HepG2 (cell line): ENCODE results near the gene SWSAP1. TPM values are rescaled to one million over a fixed set of nuclear protein-coding genes. Genes with fewer than 3 reads are reported as not detected.
A peak's percentile ranks its signal among the peaks of the same experiment; 100 is the strongest.

ENCODE experiments used
- FOXO4 ChIP-seq: sonication (generic); formaldehyde crosslinking; conservative IDR thresholded peaks from 2 replicates; pipeline ENCODE4 v1.8.1; 2023; ENCODE audit warnings: missing genetic modification reagents
- GATA4 ChIP-seq: sonication (generic); IDR thresholded peaks from 2 replicates; pipeline ENCODE4 v1.6.1; 2016; ENCODE audit warnings: antibody characterized with exemption, low read depth, borderline replicate concordance
- HMGA1 ChIP-seq: sonication (generic); formaldehyde crosslinking; conservative IDR thresholded peaks from 2 replicates; pipeline ENCODE4 v1.4.0; 2020; ENCODE audit warnings: missing genetic modification reagents
- MEIS2 ChIP-seq: sonication (generic); formaldehyde crosslinking; IDR thresholded peaks from 2 replicates; pipeline ENCODE4 v1.9.0; 2021; ENCODE audit warnings: mild to moderate bottlenecking, missing genetic modification reagents
- MIER3 ChIP-seq: IDR thresholded peaks from 2 replicates; pipeline ENCODE4 v1.6.1; 2016; ENCODE audit warnings: missing compliant biosample characterization, borderline replicate concordance
- RARA ChIP-seq: IDR thresholded peaks from 2 replicates; pipeline ENCODE4 v1.6.1; 2016; ENCODE audit warnings: missing genetic modification reagents, missing compliant biosample characterization
- SETDB1 ChIP-seq: sonication (generic); formaldehyde crosslinking; IDR thresholded peaks from 2 replicates; pipeline ENCODE4 v1.5.1; 2020; ENCODE audit warnings: missing genetic modification reagents, mild to moderate bottlenecking, borderline replicate concordance
- SP4 ChIP-seq: sonication (generic); formaldehyde crosslinking; IDR thresholded peaks from 2 replicates; pipeline ENCODE4 v1.8.1; 2023; ENCODE audit warnings: mild to moderate bottlenecking, missing genetic modification reagents
- SRY ChIP-seq: sonication (generic); formaldehyde crosslinking; IDR thresholded peaks from 2 replicates; pipeline ENCODE4 v1.8.0; 2022; ENCODE audit warnings: mild to moderate bottlenecking, missing genetic modification reagents
- SYNCRIP ChIP-seq: fragments of 200-400 bp; formaldehyde crosslinking; IDR thresholded peaks from 2 replicates; pipeline ENCODE4 v1.6.1; 2018; ENCODE audit warnings: mild to moderate bottlenecking, low read depth, low read length; ENCODE audit not compliant: insufficient read depth
- TEAD3 ChIP-seq: optimal IDR thresholded peaks from 2 replicates; pipeline ENCODE3; 2016; ENCODE audit warnings: borderline replicate concordance
- THAP9 ChIP-seq: sonication (generic); formaldehyde crosslinking; IDR thresholded peaks from 2 replicates; pipeline ENCODE4; 2020; ENCODE audit warnings: missing genetic modification reagents, mild to moderate bottlenecking, borderline replicate concordance
- TRAFD1 ChIP-seq: sonication (generic); formaldehyde crosslinking; IDR thresholded peaks from 2 replicates; pipeline ENCODE4 v1.5.1; 2020; ENCODE audit warnings: missing genetic modification reagents, mild to moderate bottlenecking, borderline replicate concordance
- ZNF124 ChIP-seq: sonication (generic); formaldehyde crosslinking; IDR thresholded peaks from 2 replicates; pipeline ENCODE4 v1.4.0; 2020; ENCODE audit warnings: missing genetic modification reagents
- ZNF616 ChIP-seq: sonication (generic); formaldehyde crosslinking; IDR thresholded peaks from 2 replicates; pipeline ENCODE4 v1.5.0; 2020; ENCODE audit warnings: low read depth, mild to moderate bottlenecking, missing genetic modification reagents
- polyA plus RNA-seq, 8 experiments: library from polyadenylated mRNA; depleted of rRNA in 3 of 8; stranded (reverse) in 7 of 8; unstranded in 1 of 8; fragments of >200 nt; fragmentation: Illumina TruSeq in 4 of 8; extraction: Trizol in 4 of 8; gene quantifications; 2 replicates each; pipeline versions ENCODE4 v1.2.1 to v1.2.3, GENCODE V29; 2011 to 2016; ENCODE audit warnings: low read depth in 4 of 8, missing spikeins in 1 of 8, mixed read lengths in 1 of 8; ENCODE audit not compliant: insufficient read depth in 1 of 8
- total RNA-seq, 5 experiments: library from RNA; depleted of rRNA; stranded (reverse); fragments of >200 nt; fragmentation: Illumina TruSeq; extraction: Trizol; gene quantifications; 2 replicates each; pipeline ENCODE4 v1.2.3, GENCODE V29; 2016; ENCODE audit warnings: low read depth in 1 of 5
- TF ChIP-seq, protein P1 (sequence below): sonication (generic); formaldehyde crosslinking; IDR thresholded peaks from 2 replicates; pipeline ENCODE4 v1.5.0; 2020; ENCODE audit warnings: mild to moderate bottlenecking, missing genetic modification reagents
- TF ChIP-seq, protein P2 (sequence below): sonication (generic); formaldehyde crosslinking; IDR thresholded peaks from 2 replicates; pipeline ENCODE4 v1.5.1; 2020; ENCODE audit warnings: missing genetic modification reagents, mild to moderate bottlenecking, borderline replicate concordance
- TF ChIP-seq, protein P3 (sequence below): IDR thresholded peaks from 2 replicates; pipeline ENCODE4 v1.6.1; 2016; ENCODE audit warnings: missing compliant biosample characterization, missing genetic modification reagents, borderline replicate concordance

Gene SWSAP1
- total and polyA plus RNA-seq, 2 of the 13 experiments (the other 11 are each of a cell fraction or from before 2014, with no cell fraction given), result 2.7 to 3.3 TPM

GRCh38 chr19:11418549-11419506 lies 44.4 kb downstream of the SWSAP1 start, which contains the start of gene RGL3 (continued):
- TF ChIP-seq, protein P1, sequence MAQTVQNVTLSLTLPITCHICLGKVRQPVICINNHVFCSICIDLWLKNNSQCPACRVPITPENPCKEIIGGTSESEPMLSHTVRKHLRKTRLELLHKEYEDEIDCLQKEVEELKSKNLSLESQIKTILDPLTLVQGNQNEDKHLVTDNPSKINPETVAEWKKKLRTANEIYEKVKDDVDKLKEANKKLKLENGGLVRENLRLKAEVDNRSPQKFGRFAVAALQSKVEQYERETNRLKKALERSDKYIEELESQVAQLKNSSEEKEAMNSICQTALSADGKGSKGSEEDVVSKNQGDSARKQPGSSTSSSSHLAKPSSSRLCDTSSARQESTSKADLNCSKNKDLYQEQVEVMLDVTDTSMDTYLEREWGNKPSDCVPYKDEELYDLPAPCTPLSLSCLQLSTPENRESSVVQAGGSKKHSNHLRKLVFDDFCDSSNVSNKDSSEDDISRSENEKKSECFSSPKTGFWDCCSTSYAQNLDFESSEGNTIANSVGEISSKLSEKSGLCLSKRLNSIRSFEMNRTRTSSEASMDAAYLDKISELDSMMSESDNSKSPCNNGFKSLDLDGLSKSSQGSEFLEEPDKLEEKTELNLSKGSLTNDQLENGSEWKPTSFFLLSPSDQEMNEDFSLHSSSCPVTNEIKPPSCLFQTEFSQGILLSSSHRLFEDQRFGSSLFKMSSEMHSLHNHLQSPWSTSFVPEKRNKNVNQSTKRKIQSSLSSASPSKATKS (CRISPR knock-in tag), result no peak
- TF ChIP-seq GATA4, result no peak
- no peak for TF ChIP-seq MIER3 (CRISPR knock-in tag)
- no peak for TF ChIP-seq FOXO4 (CRISPR knock-in tag)
- 0 out of 2 replicates have a peak, but pooled peaks have one; percentile 3 for TF ChIP-seq RARA
- TF ChIP-seq, protein P2, sequence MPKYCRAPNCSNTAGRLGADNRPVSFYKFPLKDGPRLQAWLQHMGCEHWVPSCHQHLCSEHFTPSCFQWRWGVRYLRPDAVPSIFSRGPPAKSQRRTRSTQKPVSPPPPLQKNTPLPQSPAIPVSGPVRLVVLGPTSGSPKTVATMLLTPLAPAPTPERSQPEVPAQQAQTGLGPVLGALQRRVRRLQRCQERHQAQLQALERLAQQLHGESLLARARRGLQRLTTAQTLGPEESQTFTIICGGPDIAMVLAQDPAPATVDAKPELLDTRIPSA, result no peak
- TF ChIP-seq SP4 (CRISPR knock-in tag), result no peak
- no peak for TF ChIP-seq SETDB1
- TF ChIP-seq TEAD3 (CRISPR knock-in tag), result no peak
- no peak for TF ChIP-seq HMGA1 (CRISPR knock-in tag)
- TF ChIP-seq SRY (CRISPR knock-in tag), result no peak
- TF ChIP-seq, protein P3, sequence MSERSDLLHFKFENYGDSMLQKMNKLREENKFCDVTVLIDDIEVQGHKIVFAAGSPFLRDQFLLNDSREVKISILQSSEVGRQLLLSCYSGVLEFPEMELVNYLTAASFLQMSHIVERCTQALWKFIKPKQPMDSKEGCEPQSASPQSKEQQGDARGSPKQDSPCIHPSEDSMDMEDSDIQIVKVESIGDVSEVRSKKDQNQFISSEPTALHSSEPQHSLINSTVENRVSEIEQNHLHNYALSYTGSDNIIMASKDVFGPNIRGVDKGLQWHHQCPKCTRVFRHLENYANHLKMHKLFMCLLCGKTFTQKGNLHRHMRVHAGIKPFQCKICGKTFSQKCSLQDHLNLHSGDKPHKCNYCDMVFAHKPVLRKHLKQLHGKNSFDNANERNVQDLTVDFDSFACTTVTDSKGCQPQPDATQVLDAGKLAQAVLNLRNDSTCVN, result no peak
- TF ChIP-seq ZNF124 (CRISPR knock-in tag), result no peak
- TF ChIP-seq MEIS2 (CRISPR knock-in tag), result no peak
- TF ChIP-seq ZNF616, result no peak
- peak; percentile 35; the same call in 1 of the 2 replicates for TF ChIP-seq THAP9 (CRISPR knock-in tag)
- no peak for TF ChIP-seq TRAFD1 (CRISPR knock-in tag)
- no peak for TF ChIP-seq SYNCRIP
